Omental fat pad (tissue), 4 donors: ENCODE measurements around the gene CFAP43. TPM values are rescaled to one million over a fixed set of nuclear protein-coding genes. Genes with fewer than 3 reads are reported as not detected.

ENCODE experiments used
- ATAC-seq: fragments of 150-250 bp; one replicate; pipeline ENCODE4 v1.9.1; 2016; ENCODE audit warnings: mild to moderate bottlenecking, moderate library complexity; ENCODE audit not compliant: low FRiP score
- DNase-seq: peaks from one replicate; pipeline ENCODE4 v3.0.0-alpha.2; 2019; ENCODE audit warnings: low spot score
- total RNA-seq, 4 donors: library from RNA; depleted of rRNA; stranded (reverse); fragments of >200 nt; gene quantifications; one replicate each; pipeline ENCODE4 v1.1.0, GENCODE V29; 2016
- TF ChIP-seq, protein P1 (sequence below), 3 donors: fragments of 450-650 bp; IDR thresholded peaks; one replicate each; pipeline ENCODE4 v1.5.1; 2016 to 2017; ENCODE audit warnings: antibody characterized with exemption in 3 of 3, mild to moderate bottlenecking in 3 of 3, moderate library complexity in 2 of 3

CFAP43 gene
- total RNA-seq, 4 donors from 2014 or later: 0.38 to 0.84 (median 0.60) TPM; not detected in 1

DNA sequence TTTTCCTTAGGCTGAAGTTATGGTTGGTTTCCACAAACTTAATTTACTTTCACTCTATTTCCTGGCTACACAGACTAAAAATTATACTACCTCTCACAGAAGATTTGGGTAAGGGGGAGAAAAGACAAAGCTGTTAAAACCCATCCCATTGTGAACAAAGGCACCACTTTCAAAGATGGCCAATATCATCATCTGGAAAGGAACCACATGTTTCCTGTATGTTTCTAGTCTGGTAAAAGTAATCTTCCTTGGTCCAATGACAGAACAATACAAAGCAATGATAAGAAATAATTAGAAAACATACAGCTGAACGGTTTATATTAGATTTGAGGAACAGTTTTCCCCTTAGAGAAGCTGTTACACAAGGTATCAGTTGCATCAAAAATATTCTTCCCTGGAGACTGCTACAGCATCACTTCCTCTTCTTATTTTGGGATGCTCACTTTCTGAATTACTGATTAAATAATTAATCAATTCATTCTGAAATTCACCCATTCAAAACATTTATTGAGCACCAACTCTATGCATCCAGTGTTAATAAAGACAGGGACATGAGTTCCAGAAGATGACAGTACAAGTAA lies 118.7 kb downstream of the CFAP43 start:
- TF ChIP-seq, protein P1, sequence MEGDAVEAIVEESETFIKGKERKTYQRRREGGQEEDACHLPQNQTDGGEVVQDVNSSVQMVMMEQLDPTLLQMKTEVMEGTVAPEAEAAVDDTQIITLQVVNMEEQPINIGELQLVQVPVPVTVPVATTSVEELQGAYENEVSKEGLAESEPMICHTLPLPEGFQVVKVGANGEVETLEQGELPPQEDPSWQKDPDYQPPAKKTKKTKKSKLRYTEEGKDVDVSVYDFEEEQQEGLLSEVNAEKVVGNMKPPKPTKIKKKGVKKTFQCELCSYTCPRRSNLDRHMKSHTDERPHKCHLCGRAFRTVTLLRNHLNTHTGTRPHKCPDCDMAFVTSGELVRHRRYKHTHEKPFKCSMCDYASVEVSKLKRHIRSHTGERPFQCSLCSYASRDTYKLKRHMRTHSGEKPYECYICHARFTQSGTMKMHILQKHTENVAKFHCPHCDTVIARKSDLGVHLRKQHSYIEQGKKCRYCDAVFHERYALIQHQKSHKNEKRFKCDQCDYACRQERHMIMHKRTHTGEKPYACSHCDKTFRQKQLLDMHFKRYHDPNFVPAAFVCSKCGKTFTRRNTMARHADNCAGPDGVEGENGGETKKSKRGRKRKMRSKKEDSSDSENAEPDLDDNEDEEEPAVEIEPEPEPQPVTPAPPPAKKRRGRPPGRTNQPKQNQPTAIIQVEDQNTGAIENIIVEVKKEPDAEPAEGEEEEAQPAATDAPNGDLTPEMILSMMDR (IDR thresholded peaks at IDR 0.05): no peak
- DNase-seq: no peak

DNA sequence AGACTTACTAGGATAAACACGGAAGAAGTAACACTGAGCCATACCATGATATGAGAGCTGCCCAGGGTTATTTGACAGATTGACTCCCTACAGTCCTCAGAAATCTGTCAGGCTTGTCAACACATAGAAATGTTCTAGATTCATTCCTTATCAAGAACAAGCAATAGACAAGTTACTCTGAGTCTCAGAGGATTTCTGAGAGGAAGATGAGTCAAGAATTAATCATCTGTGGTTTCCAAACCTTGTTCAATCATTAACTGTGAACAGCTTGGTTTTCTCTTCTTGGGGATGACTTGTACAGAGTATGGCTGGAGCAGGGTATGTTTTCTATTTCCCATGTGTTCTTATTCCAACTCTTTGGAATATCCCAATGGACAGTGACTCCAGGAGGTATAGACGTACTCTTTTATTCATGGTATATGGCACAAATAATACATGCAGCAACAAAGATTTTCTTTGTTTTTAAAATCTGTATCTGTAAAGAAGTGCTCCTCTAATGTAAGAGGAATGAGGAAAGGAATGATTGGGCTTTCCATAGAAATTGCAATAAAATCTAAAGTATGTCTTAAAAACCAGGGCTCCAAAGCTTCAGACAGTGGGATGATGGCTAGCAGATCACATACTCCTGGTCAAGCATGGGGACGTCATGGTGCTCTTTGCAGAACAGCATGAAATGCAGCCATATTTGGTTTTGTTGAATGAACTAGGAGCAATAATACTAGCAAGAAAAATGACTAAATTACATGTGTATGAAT lies 122.1 kb downstream of the CFAP43 start:
- DNase-seq: no peak
- TF ChIP-seq, protein P1 (IDR thresholded peaks at IDR 0.05): no peak
- peak; percentile 68 for ATAC-seq

More for the DNA sequence above, 118.7 kb downstream of the CFAP43 start:
- no peak for ATAC-seq

DNA sequence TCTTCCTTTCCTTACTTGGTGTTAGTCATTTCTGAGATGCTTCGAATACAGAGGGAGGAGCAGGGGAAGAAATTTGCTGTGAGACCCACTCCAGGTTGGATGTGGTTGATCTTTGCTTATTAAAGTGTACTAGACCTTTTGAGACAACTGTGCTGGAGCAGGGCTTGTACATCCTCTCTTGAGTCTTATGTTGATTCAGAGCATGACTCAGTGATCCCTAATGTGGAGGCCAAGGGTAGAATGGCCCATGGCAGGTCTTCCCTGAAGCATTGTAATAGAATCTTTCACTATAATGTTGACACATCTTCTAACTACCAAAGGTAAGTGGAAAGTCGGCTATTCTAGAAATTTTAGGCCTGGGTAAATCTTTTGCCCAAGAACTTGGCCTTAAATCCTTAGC lies 127.2 kb downstream of the CFAP43 start:
- DNase-seq (no peak), ATAC-seq (no peak)
- TF ChIP-seq, protein P1 (IDR thresholded peaks at IDR 0.05): no peak

DNA sequence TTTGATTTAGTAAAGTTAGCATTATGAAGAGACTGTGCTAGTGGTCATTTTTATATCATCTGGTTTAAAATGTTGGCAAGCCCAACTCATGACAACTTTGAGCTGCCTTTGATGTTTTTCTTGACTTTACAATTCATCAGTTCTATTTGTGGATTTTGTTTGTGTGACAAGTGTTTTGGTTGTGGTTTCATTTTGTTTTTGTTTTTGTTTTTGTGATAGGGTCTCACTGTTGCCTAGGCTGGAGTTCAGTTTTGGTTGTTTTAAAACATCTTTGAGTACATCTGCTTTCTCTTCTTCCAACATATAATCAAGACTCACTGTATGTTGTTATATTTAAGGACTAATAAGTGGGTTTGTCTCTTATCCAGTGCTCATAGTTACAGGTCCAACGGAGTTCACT lies 127.7 kb downstream of the CFAP43 start:
- TF ChIP-seq, protein P1 (IDR thresholded peaks at IDR 0.05): no peak
- DNase-seq (no peak), ATAC-seq (no peak)

DNA sequence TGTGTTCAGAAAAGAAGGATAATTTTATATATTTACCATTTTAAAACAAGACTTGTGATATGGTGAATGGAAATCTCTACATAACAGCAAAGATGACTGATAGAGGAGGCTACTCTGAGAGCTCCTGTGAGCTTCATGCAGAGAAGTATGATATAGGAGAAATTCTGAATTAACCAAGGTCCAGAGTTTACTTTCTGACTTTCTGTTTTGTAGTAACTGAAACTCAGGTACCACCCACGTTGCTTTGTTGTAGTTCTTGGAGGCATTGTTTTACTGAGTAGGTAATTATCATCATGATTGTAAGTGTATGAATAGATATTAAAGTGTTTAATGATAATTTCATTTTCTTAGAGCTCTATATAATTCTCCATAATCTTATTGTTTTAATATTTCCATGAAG lies 128.2 kb downstream of the CFAP43 start:
- TF ChIP-seq, protein P1 (IDR thresholded peaks at IDR 0.05): no peak

DNA sequence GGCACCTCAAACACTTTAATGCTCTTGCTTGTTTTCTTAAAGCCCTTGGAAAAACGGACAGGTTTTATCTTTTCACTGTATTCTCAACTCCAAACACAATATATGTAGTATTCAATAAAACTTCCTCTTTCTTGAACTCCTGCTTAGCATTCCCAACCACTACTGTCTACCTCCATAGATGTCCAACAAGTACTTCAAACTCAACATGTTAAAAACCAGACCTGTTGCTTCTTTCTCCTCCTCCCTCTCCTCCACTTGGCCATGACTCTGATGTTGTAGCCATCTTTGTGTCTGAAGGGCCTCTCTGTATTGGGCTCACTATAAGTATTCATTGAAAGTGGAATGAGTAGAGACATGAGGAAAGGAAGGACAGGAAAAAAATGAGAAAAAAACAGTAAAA lies 130.3 kb downstream of the CFAP43 start:
- ATAC-seq: no peak
- TF ChIP-seq, protein P1 (IDR thresholded peaks at IDR 0.05): no peak
- no peak for DNase-seq

More for the DNA sequence above, 128.2 kb downstream of the CFAP43 start:
- ATAC-seq (no peak), DNase-seq (no peak)

DNA sequence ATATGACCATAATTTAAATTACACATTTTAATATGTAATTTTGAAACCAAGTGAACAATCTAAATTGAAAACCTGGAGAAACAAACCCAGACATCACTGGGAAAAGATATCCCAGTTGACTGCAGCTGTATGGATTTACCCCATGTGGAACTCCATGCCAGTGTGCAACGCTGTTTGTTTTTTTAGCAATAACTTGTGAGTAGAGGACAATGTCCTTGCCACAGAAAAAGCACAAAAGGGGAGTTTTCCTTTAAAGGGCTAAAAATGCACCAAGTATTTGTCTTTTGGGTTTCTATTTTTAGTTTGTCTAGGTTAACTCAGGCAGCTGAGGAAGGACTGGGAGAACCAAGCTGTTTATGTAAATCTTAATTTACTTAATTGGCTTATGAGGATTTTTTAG lies 131.4 kb downstream of the CFAP43 start:
- TF ChIP-seq, protein P1 (IDR thresholded peaks at IDR 0.05): no peak
- ATAC-seq: no peak
- no peak for DNase-seq
